Pancreas (tissue), 10 donors: ENCODE results near the gene ABCF1. TPM values are rescaled to one million over a fixed set of nuclear protein-coding genes. Genes with fewer than 3 reads are reported as not detected.
A peak's percentile ranks its signal among the peaks of the same experiment; 100 is the strongest.

Experiments
- ATAC-seq, 4 donors: fragments of 200-7000 bp; cut with Tn5 transposase; one replicate each; pipeline versions ENCODE4 v1.8.0 to v1.9.1; 2020; ENCODE audit warnings: mild to moderate bottlenecking in 4 of 4, moderate library complexity in 4 of 4
- DNase-seq, 6 donors: peaks; one replicate each; pipeline ENCODE4 v3.0.0-alpha.2; 2020
- FAIRE-seq: peaks from 2 replicates; lab custom pipeline; 2012; peaks lifted over from hg19 to GRCh38; lab: Jason Lieb, UNC
- H3K27ac ChIP-seq, 4 donors: fragments of 200-600 bp; sonication (generic); 1 replicate in 3 of 4; 2 replicates in 1 of 4; pipeline versions ENCODE4 v1.5.0 to v1.8.0; 2020
- H3K27me3 ChIP-seq, 4 donors: fragments of 200-600 bp; one replicate each; pipeline ENCODE4 v1.8.0; 2021
- H3K36me3 ChIP-seq, 3 donors: fragments of 200-600 bp; sonication (generic) in 1 of 3; one replicate each; pipeline versions ENCODE4 v1.5.0 to v1.8.0; 2020 to 2021
- H3K4me1 ChIP-seq, 3 donors: fragments of 200-600 bp; one replicate each; pipeline ENCODE4 v1.8.0; 2021
- H3K4me3 ChIP-seq, 4 donors: fragments of 200-600 bp; sonication (generic) in 2 of 4; one replicate each; pipeline versions ENCODE4 v1.5.0 to v1.8.0; 2020 to 2021
- H3K9me3 ChIP-seq, 4 donors: fragments of 200-600 bp; one replicate each; pipeline ENCODE4 v1.8.0; 2021
- CTCF ChIP-seq, 4 donors: fragments of 200-600 bp; sonication (generic) in 3 of 4; IDR thresholded peaks; one replicate each; pipeline versions ENCODE4 v1.5.0 to v1.8.0; 2021; ENCODE audit warnings: antibody characterized with exemption in 4 of 4
- WGBS, 2 donors: extraction: QIAGEN DNeasy Blood & Tissue Kit; methylation state at CpG; one replicate each; pipeline ENCODE4 v1.1.7; 2013; 5-methylcytosine and 5-hydroxymethylcytosine counted together
- intact Hi-C, 3 donors: fragments of 100-400 bp; cut with DNase I; formaldehyde crosslinking; loops; one replicate each; pipeline versions ENCODE4 v1.11.1 to v1.14.2; 2022
- polyA plus RNA-seq, 2 donors: library from polyadenylated mRNA; stranded (reverse); fragments of 200-250 nt; gene quantifications; one replicate each; pipeline ENCODE4 v1.2.3, GENCODE V29; 2013
- total RNA-seq, 6 donors: library from RNA; stranded (reverse); fragmentation: NEBNext Ultra II Directional in 4 of 6; extraction: Animal tissue kit (Norgen Biotek cat#: 25700) in 4 of 6; gene quantifications; one replicate each; pipeline versions ENCODE4 v1.2.1 to v1.2.4, GENCODE V29; 2021 to 2023
- donor health status: healthy with polysubstance abuse.
- donor health status: DM: no; HTN: no; CAD: no; lungs with moderate emphysema.
- donor health status: DM: no; HTN: no; CAD: no.
- donor health status: control.
- donor health status: control.
- donor health status: Bipolar disorder and iron deficiency.
- donor health status: DM: yes; HTN: yes; CAD: no.
- donor health status: DM: no; HTN: no; CAD: no.
- donor health status: DM: no; HTN: no; CAD: no.
- donor health status: DM: yes; HTN: yes; CAD: no.

ABCF1 gene
- total and polyA plus RNA-seq, 8 donors: 17.4 to 30.7 (median 24.9) TPM

GRCh38 chr6:30557683-30557981 lies 13.6 kb upstream of the ABCF1 start:
- Histone ChIP-seq H3K4me3 (peak overlapping the region; percentile 83 to 97 (median 96)), H3K36me3 (peaks cover 0 to 18% (median 0%) of the 10 kb centered on the region in 3 donors), H3K4me1 (peaks cover 4 to 11% (median 6%) of the 10 kb centered on the region in 3 donors), H3K27ac (peak overlapping the region; percentile 95 to 97 (median 96)), H3K27me3 (no peaks in the 10 kb centered on the region), H3K9me3 (no peaks in the 10 kb centered on the region)
- no peak for TF ChIP-seq CTCF (IDR thresholded peaks at IDR 0.05)
- ATAC-seq (no peak), DNase-seq (no peak), FAIRE-seq (no peak)
- 2 to 3% methylated on average over 6 of the region's 6 CpGs for WGBS, 2 donors
- intact Hi-C loops: no loop called here

GRCh38 chr6:30560930-30561329 lies 10.3 kb upstream of the ABCF1 start:
- Histone ChIP-seq H3K27ac (no peak overlapping the region), H3K36me3 (peaks cover 0 to 6% (median 0%) of the 10 kb centered on the region in 3 donors), H3K4me3 (no peak overlapping the region), H3K27me3 (no peaks in the 10 kb centered on the region), H3K4me1 (peaks cover 0 to 7% (median 6%) of the 10 kb centered on the region in 3 donors), H3K9me3 (no peaks in the 10 kb centered on the region)
- DNase-seq (no peak), ATAC-seq (no peak), FAIRE-seq (no peak)
- intact Hi-C loops: no loop called here
- 93 to 95% methylated on average over 3 of the region's 3 CpGs for WGBS, 2 donors
- no peak for TF ChIP-seq CTCF (IDR thresholded peaks at IDR 0.05)

- Histone ChIP-seq H3K4me1 (peaks cover 0 to 7% (median 6%) of the 10 kb centered on the region in 3 donors), H3K36me3 (peaks cover 0 to 6% (median 0%) of the 10 kb centered on the region in 3 donors), H3K4me3 (no peak overlapping the region), H3K9me3 (no peaks in the 10 kb centered on the region), H3K27ac (no peak overlapping the region), H3K27me3 (no peaks in the 10 kb centered on the region)
- 89 to 94% methylated on average over 14 of the region's 14 CpGs for WGBS, 2 donors
- no peak for TF ChIP-seq CTCF (IDR thresholded peaks at IDR 0.05)
- FAIRE-seq (no peak), ATAC-seq (no peak), DNase-seq (no peak)
- intact Hi-C loops: no loop called here
Measured at GRCh38 chr6:30562470-30563425, 8.5 kb upstream of the ABCF1 start.

GRCh38 chr6:30564114-30564513 lies 7.1 kb upstream of the ABCF1 start:
- no peak for ATAC-seq
- intact Hi-C loops: no loop called here
- no peak for TF ChIP-seq CTCF (IDR thresholded peaks at IDR 0.05)
- no peak overlapping the region for H3K4me3 ChIP-seq
- H3K36me3 ChIP-seq: peaks cover 0 to 6% (median 0%) of the 10 kb centered on the region in 3 donors
- WGBS, 2 donors: 94 to 96% methylated on average over 1 of the region's 1 CpG
- H3K27me3 ChIP-seq: no peaks in the 10 kb centered on the region
- FAIRE-seq: no peak
- no peak for DNase-seq
- no peaks in the 10 kb centered on the region for H3K9me3 ChIP-seq
- H3K4me1 ChIP-seq: no peaks in the 10 kb centered on the region
- H3K27ac ChIP-seq: no peak overlapping the region

GRCh38 chr6:30565772-30566171 lies 5.5 kb upstream of the ABCF1 start:
- Histone ChIP-seq H3K4me1 (peaks cover 0 to 7% (median 0%) of the 10 kb centered on the region in 3 donors), H3K27ac (no peak overlapping the region), H3K27me3 (no peaks in the 10 kb centered on the region), H3K36me3 (peaks cover 0 to 6% (median 0%) of the 10 kb centered on the region in 3 donors), H3K9me3 (no peaks in the 10 kb centered on the region), H3K4me3 (no peak overlapping the region)
- no peak for DNase-seq
- no peak for ATAC-seq
- no peak for FAIRE-seq
- intact Hi-C loops: no loop called here
- TF ChIP-seq CTCF (IDR thresholded peaks at IDR 0.05): no peak
